H9 (cell line): ENCODE results near the gene SDR9C7. TPM values are rescaled to one million over a fixed set of nuclear protein-coding genes. Genes with fewer than 3 reads are reported as not detected.

Experiments
- DNase-seq: peaks from one replicate; pipeline ENCODE4 v3.0.0-alpha.2; 2017
- H2AFZ ChIP-seq: one replicate; pipeline ENCODE4 v1.6.1; 2013; ENCODE audit warnings: mild to moderate bottlenecking, low read length, control low read depth, moderate library complexity
- H2AK5ac ChIP-seq: 2 replicates; pipeline ENCODE4 v1.6.1; 2013; ENCODE audit warnings: low read length, control low read depth, mixed read lengths; ENCODE audit not compliant: insufficient read length
- H2BK120ac ChIP-seq: one replicate; pipeline ENCODE4 v1.6.1; 2013; ENCODE audit warnings: low read depth, mild to moderate bottlenecking, low read length, control low read depth, inconsistent platforms; ENCODE audit not compliant: poor library complexity, severe bottlenecking
- H2BK12ac ChIP-seq: 2 replicates; pipeline ENCODE4 v1.6.1; 2013; ENCODE audit warnings: low read length, control low read depth, mixed read lengths, low read depth; ENCODE audit not compliant: insufficient read length
- H2BK15ac ChIP-seq: 2 replicates; pipeline ENCODE4 v1.6.1; 2013; ENCODE audit warnings: low read depth, low read length, control low read depth
- H2BK20ac ChIP-seq: one replicate; pipeline ENCODE4 v1.6.1; 2013; ENCODE audit warnings: low read depth, mild to moderate bottlenecking, low read length, control low read depth, inconsistent platforms; ENCODE audit not compliant: poor library complexity, severe bottlenecking
- H2BK5ac ChIP-seq: 2 replicates; pipeline ENCODE4 v1.6.1; 2013; ENCODE audit warnings: low read length, control low read depth, mixed read lengths; ENCODE audit not compliant: insufficient read length
- H3K14ac ChIP-seq: 2 replicates; pipeline ENCODE4 v1.6.1; 2013; ENCODE audit warnings: low read length, control low read depth; ENCODE audit not compliant: insufficient read depth
- H3K18ac ChIP-seq: 2 replicates; pipeline ENCODE4 v1.6.1; 2013; ENCODE audit warnings: low read depth, mild to moderate bottlenecking, mixed read lengths, low read length, control low read depth; ENCODE audit not compliant: insufficient read length
- H3K23ac ChIP-seq: 2 replicates; pipeline ENCODE4 v1.6.1; 2013; ENCODE audit warnings: low read length, control low read depth, mixed read lengths, low read depth; ENCODE audit not compliant: insufficient read length
- H3K23me2 ChIP-seq: 2 replicates; pipeline ENCODE4 v1.6.1; 2013; ENCODE audit warnings: low read depth, mild to moderate bottlenecking, mixed read lengths, low read length, control low read depth; ENCODE audit not compliant: insufficient read length, poor library complexity, severe bottlenecking
- H3K27ac ChIP-seq: 2 replicates; pipeline ENCODE4 v1.5.1; 2013; ENCODE audit warnings: low read length, control low read depth, mixed read lengths, low read depth; ENCODE audit not compliant: insufficient read length
- H3K27me3 ChIP-seq: 2 replicates; pipeline ENCODE4 v1.6.1; 2013; ENCODE audit warnings: low read length, control low read depth, inconsistent platforms; ENCODE audit not compliant: insufficient read depth
- H3K4ac ChIP-seq: 2 replicates; pipeline ENCODE4 v1.6.1; 2013; ENCODE audit warnings: low read depth, mild to moderate bottlenecking, control low read depth, inconsistent platforms, low read length, moderate library complexity
- H3K4me1 ChIP-seq: 2 replicates; pipeline ENCODE4 v1.6.1; 2013; ENCODE audit warnings: low read length, control low read depth, inconsistent platforms; ENCODE audit not compliant: insufficient read depth
- H3K4me2 ChIP-seq: 2 replicates; pipeline ENCODE4 v1.6.1; 2013; ENCODE audit warnings: low read length, control low read depth, mixed read lengths; ENCODE audit not compliant: insufficient read length, insufficient read depth
- H3K56ac ChIP-seq: 2 replicates; pipeline ENCODE4 v1.6.1; 2013; ENCODE audit warnings: low read depth, mild to moderate bottlenecking, mixed read lengths, low read length, control low read depth; ENCODE audit not compliant: insufficient read length
- H3K79me1 ChIP-seq: 2 replicates; pipeline ENCODE4 v1.6.1; 2013; ENCODE audit warnings: low read depth, mild to moderate bottlenecking, moderate library complexity, low read length, control low read depth, inconsistent platforms; ENCODE audit not compliant: insufficient read depth, poor library complexity, severe bottlenecking
- H3K79me2 ChIP-seq: 2 replicates; pipeline ENCODE4 v1.6.1; 2013; ENCODE audit warnings: low read length, control low read depth, inconsistent platforms; ENCODE audit not compliant: insufficient read depth
- H3K9ac ChIP-seq: 2 replicates; pipeline ENCODE4 v1.6.1; 2013; ENCODE audit warnings: low read length, control low read depth, mixed read lengths; ENCODE audit not compliant: insufficient read length; ENCODE audit errors: extremely low read depth
- H3K9me3 ChIP-seq: one replicate; pipeline ENCODE4 v1.6.1; 2013; ENCODE audit warnings: low read depth, low read length, inconsistent platforms; ENCODE audit not compliant: control insufficient read depth
- H3T11ph ChIP-seq: one replicate; pipeline ENCODE4 v1.6.1; 2013; ENCODE audit warnings: mild to moderate bottlenecking, low read length, control low read depth, inconsistent platforms
- H4K20me1 ChIP-seq: one replicate; pipeline ENCODE4 v1.6.1; 2013; ENCODE audit not compliant: control insufficient read depth, insufficient read length, insufficient read depth
- H4K5ac ChIP-seq: 2 replicates; pipeline ENCODE4 v1.6.1; 2013; ENCODE audit warnings: low read depth, mild to moderate bottlenecking, mixed read lengths, low read length, control low read depth; ENCODE audit not compliant: insufficient read length
- H4K8ac ChIP-seq: replicated peaks from 2 replicates; pipeline ENCODE4 v1.6.1; 2013; ENCODE audit warnings: low read length, control low read depth, mixed read lengths, low read depth; ENCODE audit not compliant: insufficient read length
- H4K91ac ChIP-seq: 2 replicates; pipeline ENCODE4 v1.6.1; 2013; ENCODE audit warnings: low read depth, mild to moderate bottlenecking, moderate library complexity, mixed read lengths, low read length, control low read depth; ENCODE audit not compliant: insufficient read length
- H3K27ac Mint-ChIP-seq, 3 experiments: 2 replicates in 2 of 3; 3 replicates in 1 of 3; pipeline ENCODE4 v1.8.0; 2020 to 2021; ENCODE audit warnings: mixed read lengths in 3 of 3, mild to moderate bottlenecking in 1 of 3, moderate library complexity in 1 of 3
- H3K27me3 Mint-ChIP-seq: 2 replicates; pipeline ENCODE4 v1.8.0; 2021; ENCODE audit warnings: low read depth, mild to moderate bottlenecking, moderate library complexity, mixed read lengths
- H3K36me3 Mint-ChIP-seq, 3 experiments: 2 replicates in 2 of 3; 3 replicates in 1 of 3; pipeline ENCODE4 v1.8.0; 2020 to 2021; ENCODE audit warnings: low read depth in 3 of 3, mixed read lengths in 3 of 3; ENCODE audit not compliant: insufficient read depth in 1 of 3
- H3K4me1 Mint-ChIP-seq, 2 experiments: 2 replicates each; pipeline ENCODE4 v1.8.0; 2020; ENCODE audit warnings: mixed read lengths in 2 of 2
- H3K4me3 Mint-ChIP-seq, 2 experiments: 2 replicates in 1 of 2; 3 replicates in 1 of 2; pipeline ENCODE4 v1.8.0; 2020 to 2021; ENCODE audit warnings: mild to moderate bottlenecking in 2 of 2, mixed read lengths in 2 of 2, moderate library complexity in 1 of 2
- H3K9me3 Mint-ChIP-seq, 2 experiments: 2 replicates in 1 of 2; 3 replicates in 1 of 2; pipeline ENCODE4 v1.8.0; 2020; ENCODE audit warnings: mild to moderate bottlenecking in 2 of 2, mixed read lengths in 2 of 2, moderate library complexity in 1 of 2
- WGBS: extraction: QIAGEN DNeasy Blood & Tissue Kit; methylation state at CpG from one replicate; pipeline ENCODE4 v1.1.7; 2013; ENCODE audit warnings: missing lambda C conversion rate, low lambda C conversion rate, mixed read lengths; ENCODE audit not compliant: insufficient read length; ENCODE audit errors: extremely low coverage; 5-methylcytosine and 5-hydroxymethylcytosine counted together
- total RNA-seq: library from RNA; stranded (reverse); gene quantifications from 2 replicates; pipeline ENCODE4 v1.2.1, GENCODE V29; 2021
- TF ChIP-seq, protein P1 (sequence below): fragments of 200-600 bp; sonication (generic); conservative IDR thresholded peaks from 3 replicates; pipeline ENCODE4 v1.8.0; 2021; ENCODE audit warnings: antibody characterized with exemption, mild to moderate bottlenecking

The SDR9C7 gene
- total RNA-seq, 1 experiment from 2014 or later, result not detected

GRCh38 chr12:56898938-56899337 is 35.3 kb downstream of the SDR9C7 start:
- Histone ChIP-seq H3K79me1 (no peaks in the 10 kb centered on the region), H3T11ph (no peak overlapping the region), H3K9ac (no peak overlapping the region), H2AFZ (no peak overlapping the region), H3K18ac (no peak overlapping the region), H3K23ac (no peak overlapping the region), H4K8ac (no peak overlapping the region), H2AK5ac (no peak overlapping the region), H3K27me3 (no peaks in the 10 kb centered on the region), H3K14ac (no peak overlapping the region), H4K91ac (no peak overlapping the region), H3K56ac (no peak overlapping the region), H3K4me1 (no peaks in the 10 kb centered on the region), H3K79me2 (no peaks in the 10 kb centered on the region), H2BK5ac (no peak overlapping the region), H4K20me1 (no peaks in the 10 kb centered on the region), H2BK20ac (no peak overlapping the region), H3K27ac (no peak overlapping the region), H3K9me3 (peaks cover 29% of the 10 kb centered on the region), H3K4me2 (no peak overlapping the region), H4K5ac (no peak overlapping the region), H2BK120ac (no peak overlapping the region), H2BK12ac (no peak overlapping the region), H2BK15ac (no peak overlapping the region), H3K4ac (no peak overlapping the region), H3K23me2 (no peaks in the 10 kb centered on the region)
- Mint-ChIP-seq H3K4me1 (no peaks in the 10 kb centered on the region), H3K9me3 (peaks cover 37 to 51% of the 10 kb centered on the region in 2 experiments), H3K27me3 (peaks cover 9% of the 10 kb centered on the region; the same call in 1 of the 2 replicates), H3K36me3 (peaks cover 0 to 4% (median 3%) of the 10 kb centered on the region in 3 experiments; a peak in 4 of 7 replicates), H3K27ac (no peak overlapping the region), H3K4me3 (no peak overlapping the region)
- no peak for DNase-seq
- WGBS, result no CpG with 5 or more reads among the region's 1 CpG
- TF ChIP-seq, protein P1, sequence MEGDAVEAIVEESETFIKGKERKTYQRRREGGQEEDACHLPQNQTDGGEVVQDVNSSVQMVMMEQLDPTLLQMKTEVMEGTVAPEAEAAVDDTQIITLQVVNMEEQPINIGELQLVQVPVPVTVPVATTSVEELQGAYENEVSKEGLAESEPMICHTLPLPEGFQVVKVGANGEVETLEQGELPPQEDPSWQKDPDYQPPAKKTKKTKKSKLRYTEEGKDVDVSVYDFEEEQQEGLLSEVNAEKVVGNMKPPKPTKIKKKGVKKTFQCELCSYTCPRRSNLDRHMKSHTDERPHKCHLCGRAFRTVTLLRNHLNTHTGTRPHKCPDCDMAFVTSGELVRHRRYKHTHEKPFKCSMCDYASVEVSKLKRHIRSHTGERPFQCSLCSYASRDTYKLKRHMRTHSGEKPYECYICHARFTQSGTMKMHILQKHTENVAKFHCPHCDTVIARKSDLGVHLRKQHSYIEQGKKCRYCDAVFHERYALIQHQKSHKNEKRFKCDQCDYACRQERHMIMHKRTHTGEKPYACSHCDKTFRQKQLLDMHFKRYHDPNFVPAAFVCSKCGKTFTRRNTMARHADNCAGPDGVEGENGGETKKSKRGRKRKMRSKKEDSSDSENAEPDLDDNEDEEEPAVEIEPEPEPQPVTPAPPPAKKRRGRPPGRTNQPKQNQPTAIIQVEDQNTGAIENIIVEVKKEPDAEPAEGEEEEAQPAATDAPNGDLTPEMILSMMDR, result no peak
